Left lobe of liver (tissue), 2 donors: ENCODE data around the gene THAP12. TPM values are rescaled to one million over a fixed set of nuclear protein-coding genes. Genes with fewer than 3 reads are reported as not detected.
A peak's percentile ranks its signal among the peaks of the same experiment; 100 is the strongest.
"Not testable (repeated sequence)": the region's sequence is repeated elsewhere in the genome, so short reads cannot be mapped to it uniquely, and the experiment has no call there.

Experiments
- ATAC-seq: fragments of 200-7000 bp; cut with Tn5 transposase; one replicate; pipeline ENCODE4 v1.9.1; 2020; ENCODE audit warnings: mild to moderate bottlenecking, moderate library complexity
- DNase-seq: peaks from one replicate; pipeline ENCODE4 v3.0.0-alpha.2; 2020; ENCODE audit warnings: low spot score
- total RNA-seq: library from RNA; stranded (reverse); gene quantifications from one replicate; pipeline ENCODE4 v1.2.1, GENCODE V29; 2021
- donor health status: DM: no; HTN: no; CAD: no; lungs with moderate emphysema.
- donor health status: DM: no; HTN: yes; CAD: no.

The THAP12 gene
- total RNA-seq = 11.0 TPM

- ATAC-seq = peak; percentile 94
- peak; percentile 98 for DNase-seq
These were observed at the start of gene THAP12, which contains the start of gene GVQW3 for GRCh38 chr11:76380977-76381719. Gene THAP12 (minus strand): TSS chr11:76381132. CDS start chr11:76380836, 296 bp downstream. Gene GVQW3 (plus strand): TSS chr11:76381323. CDS start chr11:76381829, 506 bp downstream.

GRCh38 chr11:76426660-76427059 is 45.7 kb upstream of the THAP12 start:
- ATAC-seq (no peak), DNase-seq (no peak)

GRCh38 chr11:76424891-76425290 is 44.0 kb upstream of the THAP12 start:
- ATAC-seq (no peak), DNase-seq (no peak)

GRCh38 chr11:76424379-76424778 is 43.4 kb upstream of the THAP12 start:
- ATAC-seq (no peak), DNase-seq (no peak)

GRCh38 chr11:76419896-76420295 is 39.0 kb upstream of the THAP12 start:
- ATAC-seq (peak; percentile 68), DNase-seq (no peak)

- DNase-seq (no peak), ATAC-seq (no peak)
These were observed 34.1 kb upstream of the THAP12 start for GRCh38 chr11:76415073-76415472.

- DNase-seq = no peak
- no peak for ATAC-seq
These were observed 30.0 kb upstream of the THAP12 start for GRCh38 chr11:76410851-76411357.

- ATAC-seq (no peak), DNase-seq (no peak)
These were observed 27.4 kb upstream of the THAP12 start for GRCh38 chr11:76408171-76408965.

GRCh38 chr11:76406359-76406758 is 25.4 kb upstream of the THAP12 start:
- DNase-seq (no peak), ATAC-seq (no peak)

- DNase-seq, ATAC-seq: not testable (repeated sequence)
These were observed 20.6 kb upstream of the THAP12 start for GRCh38 chr11:76401484-76401883.

GRCh38 chr11:76400967-76401366 is 20.0 kb upstream of the THAP12 start:
- ATAC-seq (no peak), DNase-seq (no peak)

GRCh38 chr11:76397383-76397782 is 16.5 kb upstream of the THAP12 start:
- ATAC-seq (no peak), DNase-seq (no peak)

- ATAC-seq = no peak
- DNase-seq = no peak
These were observed 14.4 kb upstream of the THAP12 start for GRCh38 chr11:76395296-76395695.

GRCh38 chr11:76394411-76394810 is 13.5 kb upstream of the THAP12 start:
- no peak for ATAC-seq

GRCh38 chr11:76392870-76393269 is 11.9 kb upstream of the THAP12 start:
- no peak for DNase-seq
- ATAC-seq = no peak

More at GRCh38 chr11:76394411-76394810, 13.5 kb upstream of the THAP12 start:
- DNase-seq = no peak

GRCh38 chr11:76391811-76392475 is 11.0 kb upstream of the THAP12 start:
- ATAC-seq (no peak), DNase-seq (no peak)

- no peak for ATAC-seq
These were observed 10.1 kb upstream of the THAP12 start for GRCh38 chr11:76391021-76391420.

GRCh38 chr11:76388408-76388807 is 7.5 kb upstream of the THAP12 start:
- DNase-seq = no peak
- no peak for ATAC-seq

More at GRCh38 chr11:76391021-76391420, 10.1 kb upstream of the THAP12 start:
- no peak for DNase-seq

GRCh38 chr11:76385903-76386302 is 5.0 kb upstream of the THAP12 start:
- peak; percentile 75 for DNase-seq
- ATAC-seq = peak; percentile 57

- no peak for ATAC-seq
- no peak for DNase-seq
These were observed 1.3 kb upstream of the THAP12 start for GRCh38 chr11:76382209-76382608.
